Peyer's patch (tissue), 4 donors: Measurements from ENCODE around the gene KHDC4. TPM values are rescaled to one million over a fixed set of nuclear protein-coding genes. Genes with fewer than 3 reads are reported as not detected.
A peak's percentile ranks its signal among the peaks of the same experiment; 100 is the strongest.

ENCODE experiments used
- DNase-seq, 3 donors: peaks; one replicate each; pipeline ENCODE4 v3.0.0-alpha.2; 2017 to 2019
- H3K27ac ChIP-seq, 4 donors: fragments of 200-600 bp; sonication (generic); one replicate each; pipeline ENCODE4 v1.5.1; 2016 to 2019
- H3K27me3 ChIP-seq, 2 donors: fragments of 200-600 bp; sonication (generic); one replicate each; pipeline ENCODE4 v1.5.1; 2019
- H3K36me3 ChIP-seq, 3 donors: fragments of 200-600 bp; sonication (generic); one replicate each; pipeline ENCODE4 v1.5.1; 2016 to 2019
- H3K4me1 ChIP-seq, 4 donors: fragments of 200-600 bp; sonication (generic); one replicate each; pipeline ENCODE4 v1.5.1; 2016 to 2019
- H3K4me3 ChIP-seq, 4 donors: fragments of 200-600 bp; sonication (generic); 1 replicate in 3 of 4; 2 replicates in 1 of 4; pipeline ENCODE4 v1.5.1; 2016 to 2019; ENCODE audit warnings: mild to moderate bottlenecking in 1 of 4
- H3K9me3 ChIP-seq, 4 donors: fragments of 200-600 bp; sonication (generic); one replicate each; pipeline ENCODE4 v1.5.1; 2016 to 2019; ENCODE audit warnings: mild to moderate bottlenecking in 1 of 4
- POLR2A ChIP-seq, 2 donors: fragments of 450-650 bp; IDR thresholded peaks; one replicate each; pipeline ENCODE4 v1.5.1; 2017; ENCODE audit warnings: antibody characterized with exemption in 2 of 2, mild to moderate bottlenecking in 2 of 2, moderate library complexity in 2 of 2
- total RNA-seq, 4 donors: library from RNA; depleted of rRNA; stranded (reverse); fragments of >200 nt; gene quantifications; one replicate each; pipeline ENCODE4 v1.1.0, GENCODE V29; 2016
- TF ChIP-seq, protein P1 (sequence below), 6 experiments: fragments of 450-650 bp in 4 of 6; fragments of 200-600 bp in 2 of 6; sonication (generic) in 1 of 6; IDR thresholded peaks; one replicate each; pipeline ENCODE4 v1.5.1; 2017 to 2019; ENCODE audit warnings: antibody characterized with exemption in 6 of 6, mild to moderate bottlenecking in 3 of 6, moderate library complexity in 1 of 6

Gene KHDC4
- total RNA-seq, 4 donors from 2014 or later = 71.5 to 146 (median 96.4) TPM

DNA sequence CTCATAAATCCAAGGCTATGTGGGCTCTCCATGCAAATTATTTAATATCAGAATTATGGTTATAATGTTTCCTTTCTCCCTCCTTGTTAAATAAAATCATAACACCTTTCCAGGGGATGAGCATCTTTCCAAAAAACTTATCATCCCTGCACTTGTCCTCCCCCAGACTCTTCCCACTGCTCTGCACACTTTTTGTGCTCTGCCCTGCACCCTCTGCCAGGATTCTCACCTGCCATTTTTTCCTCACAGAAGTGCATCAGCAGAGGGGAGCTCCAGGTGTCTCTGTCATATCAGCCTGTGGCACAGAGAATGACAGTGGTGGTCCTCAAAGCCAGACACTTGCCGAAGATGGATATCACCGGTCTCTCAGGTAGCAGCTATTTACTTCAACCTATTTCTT is 54.0 kb downstream of the KHDC4 start:
- H3K4me1 ChIP-seq = peaks cover 0 to 14% (median 0%) of the 10 kb centered on the region in 4 donors
- no peak overlapping the region for H3K27ac ChIP-seq
- no peak for DNase-seq
- TF ChIP-seq, protein P1, sequence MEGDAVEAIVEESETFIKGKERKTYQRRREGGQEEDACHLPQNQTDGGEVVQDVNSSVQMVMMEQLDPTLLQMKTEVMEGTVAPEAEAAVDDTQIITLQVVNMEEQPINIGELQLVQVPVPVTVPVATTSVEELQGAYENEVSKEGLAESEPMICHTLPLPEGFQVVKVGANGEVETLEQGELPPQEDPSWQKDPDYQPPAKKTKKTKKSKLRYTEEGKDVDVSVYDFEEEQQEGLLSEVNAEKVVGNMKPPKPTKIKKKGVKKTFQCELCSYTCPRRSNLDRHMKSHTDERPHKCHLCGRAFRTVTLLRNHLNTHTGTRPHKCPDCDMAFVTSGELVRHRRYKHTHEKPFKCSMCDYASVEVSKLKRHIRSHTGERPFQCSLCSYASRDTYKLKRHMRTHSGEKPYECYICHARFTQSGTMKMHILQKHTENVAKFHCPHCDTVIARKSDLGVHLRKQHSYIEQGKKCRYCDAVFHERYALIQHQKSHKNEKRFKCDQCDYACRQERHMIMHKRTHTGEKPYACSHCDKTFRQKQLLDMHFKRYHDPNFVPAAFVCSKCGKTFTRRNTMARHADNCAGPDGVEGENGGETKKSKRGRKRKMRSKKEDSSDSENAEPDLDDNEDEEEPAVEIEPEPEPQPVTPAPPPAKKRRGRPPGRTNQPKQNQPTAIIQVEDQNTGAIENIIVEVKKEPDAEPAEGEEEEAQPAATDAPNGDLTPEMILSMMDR (IDR thresholded peaks at IDR 0.05) = no peak
- no peak for TF ChIP-seq POLR2A (IDR thresholded peaks at IDR 0.05)
- H3K27me3 ChIP-seq = no peaks in the 10 kb centered on the region
- no peaks in the 10 kb centered on the region for H3K9me3 ChIP-seq
- no peak overlapping the region for H3K4me3 ChIP-seq
- no peaks in the 10 kb centered on the region for H3K36me3 ChIP-seq

DNA sequence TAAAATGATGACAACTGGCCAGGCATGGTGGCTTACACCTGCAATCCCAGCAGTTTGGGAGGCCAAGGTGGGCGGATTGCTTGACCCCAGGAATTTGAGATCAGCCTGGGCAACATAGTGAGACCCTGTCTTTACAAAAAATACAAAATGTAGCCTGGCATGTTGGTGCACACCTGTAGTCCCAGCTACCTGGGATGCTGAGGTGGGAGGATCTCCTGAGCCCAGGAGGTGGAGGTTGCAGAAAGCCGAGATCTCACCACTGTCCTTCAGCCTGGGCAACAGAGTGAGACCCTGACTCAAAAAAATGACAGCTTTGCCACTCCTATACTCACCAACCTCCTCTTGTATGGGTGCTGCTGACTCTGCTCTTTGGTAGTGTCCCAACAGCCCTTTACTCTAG is 56.3 kb downstream of the KHDC4 start:
- Histone ChIP-seq H3K4me3 (no peak overlapping the region), H3K27me3 (no peaks in the 10 kb centered on the region), H3K27ac (no peak overlapping the region), H3K36me3 (no peaks in the 10 kb centered on the region), H3K4me1 (peaks cover 0 to 6% (median 0%) of the 10 kb centered on the region in 4 donors), H3K9me3 (no peaks in the 10 kb centered on the region)
- TF ChIP-seq, protein P1 (IDR thresholded peaks at IDR 0.05) = no peak
- no peak for TF ChIP-seq POLR2A (IDR thresholded peaks at IDR 0.05)
- DNase-seq = no peak

DNA sequence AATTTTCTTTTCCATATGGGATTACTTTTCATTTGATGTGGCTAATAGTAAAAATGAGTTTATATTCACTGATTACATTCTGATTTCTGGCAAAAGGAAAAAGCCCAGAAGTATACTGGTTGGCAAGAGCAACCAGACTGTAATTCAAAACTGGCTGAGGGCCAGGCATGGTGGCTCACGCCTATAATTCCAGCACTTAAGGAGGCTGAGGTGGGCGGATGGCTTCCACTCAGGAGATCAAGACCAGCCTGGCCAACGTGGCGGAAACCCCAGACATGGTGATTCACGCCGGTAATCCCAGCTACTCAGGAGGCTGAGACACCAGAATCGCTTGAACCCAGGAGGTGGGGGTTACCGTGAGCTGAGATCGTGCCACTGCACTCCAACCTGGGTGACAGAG is 60.4 kb downstream of the KHDC4 start:
- no peaks in the 10 kb centered on the region for H3K9me3 ChIP-seq
- H3K36me3 ChIP-seq = no peaks in the 10 kb centered on the region
- peak in 1 of 3 donors; percentile 26 for DNase-seq
- no peak overlapping the region for H3K4me3 ChIP-seq
- H3K27me3 ChIP-seq = no peaks in the 10 kb centered on the region
- no peak overlapping the region for H3K27ac ChIP-seq
- TF ChIP-seq POLR2A (IDR thresholded peaks at IDR 0.05) = no peak
- TF ChIP-seq, protein P1 (IDR thresholded peaks at IDR 0.05) = no peak
- H3K4me1 ChIP-seq = no peaks in the 10 kb centered on the region

DNA sequence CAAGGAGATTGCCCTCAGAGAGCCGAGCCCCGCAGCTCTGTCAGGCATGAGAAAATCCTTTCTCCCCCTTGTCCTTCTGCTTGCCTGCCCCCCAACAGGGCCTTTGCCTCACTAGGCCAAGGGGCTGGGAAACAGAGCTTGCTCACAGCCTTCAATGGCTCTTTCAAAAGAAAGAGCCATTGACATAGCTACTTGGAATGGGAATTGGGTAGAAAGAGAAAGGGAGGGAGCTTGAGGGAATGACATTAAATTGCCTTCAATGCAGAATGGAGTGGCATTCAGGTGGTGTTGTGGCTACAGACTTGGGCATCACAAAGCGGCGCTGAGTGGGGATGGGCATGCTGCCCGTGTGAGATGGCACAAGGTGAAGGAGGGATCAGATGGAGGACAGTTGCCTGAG is 61.7 kb downstream of the KHDC4 start:
- Histone ChIP-seq H3K9me3 (no peaks in the 10 kb centered on the region), H3K4me3 (no peak overlapping the region), H3K27ac (no peak overlapping the region), H3K36me3 (no peaks in the 10 kb centered on the region), H3K27me3 (no peaks in the 10 kb centered on the region), H3K4me1 (no peaks in the 10 kb centered on the region)
- DNase-seq = no peak
- TF ChIP-seq, protein P1 (IDR thresholded peaks at IDR 0.05) = no peak
- no peak for TF ChIP-seq POLR2A (IDR thresholded peaks at IDR 0.05)

DNA sequence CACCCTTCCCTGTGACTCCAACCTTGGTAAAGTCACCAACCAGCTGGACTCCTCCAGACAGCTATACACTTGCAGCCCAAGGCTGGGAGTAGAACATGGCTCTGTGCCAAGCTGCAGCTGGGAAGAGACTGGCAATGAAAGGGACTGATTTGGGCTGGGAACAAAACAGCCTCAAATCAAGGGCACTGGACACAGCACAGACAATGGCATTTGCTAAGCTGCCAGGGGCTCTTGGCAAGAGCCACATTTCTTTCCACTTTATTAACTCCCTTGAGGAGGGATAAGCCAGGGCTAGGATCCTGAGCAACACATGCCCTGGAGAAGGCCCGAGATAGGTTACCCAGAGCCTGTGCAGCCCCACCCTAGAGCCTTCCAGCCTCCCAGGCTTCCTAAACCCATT is 62.8 kb downstream of the KHDC4 start:
- DNase-seq = no peak
- Histone ChIP-seq H3K27me3 (no peaks in the 10 kb centered on the region), H3K4me1 (no peaks in the 10 kb centered on the region), H3K9me3 (no peaks in the 10 kb centered on the region), H3K36me3 (no peaks in the 10 kb centered on the region), H3K27ac (no peak overlapping the region), H3K4me3 (no peak overlapping the region)
- TF ChIP-seq, protein P1 (IDR thresholded peaks at IDR 0.05) = no peak
- TF ChIP-seq POLR2A (IDR thresholded peaks at IDR 0.05) = no peak

DNA sequence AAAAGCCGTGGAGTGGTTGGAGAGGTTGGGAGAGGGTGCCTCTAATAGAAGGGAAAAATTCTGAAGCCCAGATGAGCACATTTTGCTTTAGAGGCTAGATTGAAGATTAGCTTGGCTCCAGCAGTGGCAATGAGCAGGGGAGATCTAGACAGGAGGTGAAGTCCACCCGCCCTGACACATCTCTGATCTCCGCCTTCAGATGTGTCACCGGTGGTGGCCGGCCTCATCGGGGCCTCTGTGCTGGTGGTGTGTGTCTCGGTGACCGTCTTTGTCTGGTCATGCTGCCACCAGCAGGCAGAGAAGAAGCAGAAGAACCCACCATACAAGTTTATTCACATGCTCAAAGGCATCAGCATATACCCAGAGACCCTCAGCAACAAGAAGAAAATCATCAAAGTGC is 66.4 kb downstream of the KHDC4 start:
- TF ChIP-seq, protein P1 (IDR thresholded peaks at IDR 0.05) = no peak
- no peak for TF ChIP-seq POLR2A (IDR thresholded peaks at IDR 0.05)
- H3K4me1 ChIP-seq = no peaks in the 10 kb centered on the region
- no peak overlapping the region for H3K27ac ChIP-seq
- DNase-seq = no peak
- no peaks in the 10 kb centered on the region for H3K27me3 ChIP-seq
- no peaks in the 10 kb centered on the region for H3K36me3 ChIP-seq
- H3K9me3 ChIP-seq = no peaks in the 10 kb centered on the region
- no peak overlapping the region for H3K4me3 ChIP-seq
